Measurements from ENCODE around the gene ITGAL. TPM values are rescaled to one million over a fixed set of nuclear protein-coding genes. Genes with fewer than 3 reads are reported as not detected.
A peak's percentile ranks its signal among the peaks of the same experiment; 100 is the strongest.

ITGAL gene
- total and polyA plus RNA-seq, 2 of the 13 experiments (the other 11 are each of a cell fraction or from before 2014, with no cell fraction given) = 0.86 to 1.2 TPM

GRCh38 chr16:30488764-30489605 lies 16.4 kb downstream of the ITGAL start (continued):
- no peak for TF ChIP-seq RERE (CRISPR knock-in tag; IDR thresholded peaks at IDR 0.05; ENCODE audit: low read depth)
- TF ChIP-seq ZBTB1 (CRISPR knock-in tag; IDR thresholded peaks at IDR 0.05; ENCODE audit: borderline replicate concordance) = no peak
- no peak for TF ChIP-seq ZNF367 (CRISPR knock-in tag; IDR thresholded peaks at IDR 0.05; ENCODE audit: borderline replicate concordance)
- TF ChIP-seq ZNF256 (CRISPR knock-in tag; conservative IDR thresholded peaks at IDR 0.05) = peak; percentile 49; the same call in 1 of the 2 replicates
- TF ChIP-seq TBP (CRISPR knock-in tag; IDR thresholded peaks at IDR 0.05) = no peak
- no peak for TF ChIP-seq CHD4 (IDR thresholded peaks at IDR 0.05; ENCODE audit: borderline replicate concordance, low read length)
- TF ChIP-seq, protein P1, sequence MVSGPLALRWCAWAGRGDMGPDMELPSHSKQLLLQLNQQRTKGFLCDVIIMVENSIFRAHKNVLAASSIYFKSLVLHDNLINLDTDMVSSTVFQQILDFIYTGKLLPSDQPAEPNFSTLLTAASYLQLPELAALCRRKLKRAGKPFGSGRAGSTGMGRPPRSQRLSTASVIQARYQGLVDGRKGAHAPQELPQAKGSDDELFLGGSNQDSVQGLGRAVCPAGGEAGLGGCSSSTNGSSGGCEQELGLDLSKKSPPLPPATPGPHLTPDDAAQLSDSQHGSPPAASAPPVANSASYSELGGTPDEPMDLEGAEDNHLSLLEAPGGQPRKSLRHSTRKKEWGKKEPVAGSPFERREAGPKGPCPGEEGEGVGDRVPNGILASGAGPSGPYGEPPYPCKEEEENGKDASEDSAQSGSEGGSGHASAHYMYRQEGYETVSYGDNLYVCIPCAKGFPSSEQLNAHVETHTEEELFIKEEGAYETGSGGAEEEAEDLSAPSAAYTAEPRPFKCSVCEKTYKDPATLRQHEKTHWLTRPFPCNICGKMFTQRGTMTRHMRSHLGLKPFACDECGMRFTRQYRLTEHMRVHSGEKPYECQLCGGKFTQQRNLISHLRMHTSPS (CRISPR knock-in tag; IDR thresholded peaks at IDR 0.05; ENCODE audit: low read depth) = peak; percentile 64; the same call in 1 of the 2 replicates
- no peak for TF ChIP-seq ATRX (CRISPR knock-in tag; IDR thresholded peaks at IDR 0.05; ENCODE audit: borderline replicate concordance)
- TF ChIP-seq GATAD1 (CRISPR knock-in tag; IDR thresholded peaks at IDR 0.05) = peak; percentile 67
- TF ChIP-seq ZNF350 (CRISPR knock-in tag; IDR thresholded peaks at IDR 0.05; ENCODE audit: borderline replicate concordance, low read depth) = no peak; the same call in 1 of the 2 replicates
- TF ChIP-seq ZFP36L2 (CRISPR knock-in tag; IDR thresholded peaks at IDR 0.05) = no peak
- TF ChIP-seq, protein P2, sequence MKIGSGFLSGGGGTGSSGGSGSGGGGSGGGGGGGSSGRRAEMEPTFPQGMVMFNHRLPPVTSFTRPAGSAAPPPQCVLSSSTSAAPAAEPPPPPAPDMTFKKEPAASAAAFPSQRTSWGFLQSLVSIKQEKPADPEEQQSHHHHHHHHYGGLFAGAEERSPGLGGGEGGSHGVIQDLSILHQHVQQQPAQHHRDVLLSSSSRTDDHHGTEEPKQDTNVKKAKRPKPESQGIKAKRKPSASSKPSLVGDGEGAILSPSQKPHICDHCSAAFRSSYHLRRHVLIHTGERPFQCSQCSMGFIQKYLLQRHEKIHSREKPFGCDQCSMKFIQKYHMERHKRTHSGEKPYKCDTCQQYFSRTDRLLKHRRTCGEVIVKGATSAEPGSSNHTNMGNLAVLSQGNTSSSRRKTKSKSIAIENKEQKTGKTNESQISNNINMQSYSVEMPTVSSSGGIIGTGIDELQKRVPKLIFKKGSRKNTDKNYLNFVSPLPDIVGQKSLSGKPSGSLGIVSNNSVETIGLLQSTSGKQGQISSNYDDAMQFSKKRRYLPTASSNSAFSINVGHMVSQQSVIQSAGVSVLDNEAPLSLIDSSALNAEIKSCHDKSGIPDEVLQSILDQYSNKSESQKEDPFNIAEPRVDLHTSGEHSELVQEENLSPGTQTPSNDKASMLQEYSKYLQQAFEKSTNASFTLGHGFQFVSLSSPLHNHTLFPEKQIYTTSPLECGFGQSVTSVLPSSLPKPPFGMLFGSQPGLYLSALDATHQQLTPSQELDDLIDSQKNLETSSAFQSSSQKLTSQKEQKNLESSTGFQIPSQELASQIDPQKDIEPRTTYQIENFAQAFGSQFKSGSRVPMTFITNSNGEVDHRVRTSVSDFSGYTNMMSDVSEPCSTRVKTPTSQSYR (CRISPR knock-in tag; IDR thresholded peaks at IDR 0.05; ENCODE audit: borderline replicate concordance) = no peak
- TF ChIP-seq, protein P3, sequence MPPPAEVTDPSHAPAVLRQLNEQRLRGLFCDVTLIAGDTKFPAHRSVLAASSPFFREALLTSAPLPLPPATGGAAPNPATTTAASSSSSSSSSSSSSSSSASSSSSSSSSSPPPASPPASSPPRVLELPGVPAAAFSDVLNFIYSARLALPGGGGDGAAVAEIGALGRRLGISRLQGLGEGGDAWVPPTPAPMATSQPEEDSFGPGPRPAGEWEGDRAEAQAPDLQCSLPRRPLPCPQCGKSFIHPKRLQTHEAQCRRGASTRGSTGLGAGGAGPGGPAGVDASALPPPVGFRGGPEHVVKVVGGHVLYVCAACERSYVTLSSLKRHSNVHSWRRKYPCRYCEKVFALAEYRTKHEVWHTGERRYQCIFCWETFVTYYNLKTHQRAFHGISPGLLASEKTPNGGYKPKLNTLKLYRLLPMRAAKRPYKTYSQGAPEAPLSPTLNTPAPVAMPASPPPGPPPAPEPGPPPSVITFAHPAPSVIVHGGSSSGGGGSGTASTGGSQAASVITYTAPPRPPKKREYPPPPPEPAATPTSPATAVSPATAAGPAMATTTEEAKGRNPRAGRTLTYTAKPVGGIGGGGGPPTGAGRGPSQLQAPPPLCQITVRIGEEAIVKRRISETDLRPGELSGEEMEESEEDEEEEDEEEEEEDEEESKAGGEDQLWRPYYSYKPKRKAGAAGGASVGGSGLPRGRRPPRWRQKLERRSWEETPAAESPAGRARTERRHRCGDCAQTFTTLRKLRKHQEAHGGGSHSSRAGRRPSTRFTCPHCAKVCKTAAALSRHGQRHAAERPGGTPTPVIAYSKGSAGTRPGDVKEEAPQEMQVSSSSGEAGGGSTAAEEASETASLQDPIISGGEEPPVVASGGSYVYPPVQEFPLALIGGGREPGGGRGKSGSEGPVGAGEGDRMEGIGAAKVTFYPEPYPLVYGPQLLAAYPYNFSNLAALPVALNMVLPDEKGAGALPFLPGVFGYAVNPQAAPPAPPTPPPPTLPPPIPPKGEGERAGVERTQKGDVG (CRISPR knock-in tag; IDR thresholded peaks at IDR 0.05; ENCODE audit: borderline replicate concordance) = no peak
